B cell (primary cell): Measurements from ENCODE around the gene RASGRP2.
A peak's percentile ranks its signal among the peaks of the same experiment; 100 is the strongest.

Experiments used
- EZH2 ChIP-seq: IDR thresholded peaks from 2 replicates; pipeline ENCODE4 v1.6.1; 2012; ENCODE audit warnings: borderline replicate concordance, low read depth, mild to moderate bottlenecking, moderate library complexity, low read length; ENCODE audit not compliant: insufficient read depth, poor library complexity, severe bottlenecking
- TF ChIP-seq, protein P1 (sequence below): fragments of 200-600 bp; IDR thresholded peaks from one replicate; pipeline ENCODE4 v1.8.0; 2022; ENCODE audit warnings: antibody characterized with exemption, mild to moderate bottlenecking

DNA sequence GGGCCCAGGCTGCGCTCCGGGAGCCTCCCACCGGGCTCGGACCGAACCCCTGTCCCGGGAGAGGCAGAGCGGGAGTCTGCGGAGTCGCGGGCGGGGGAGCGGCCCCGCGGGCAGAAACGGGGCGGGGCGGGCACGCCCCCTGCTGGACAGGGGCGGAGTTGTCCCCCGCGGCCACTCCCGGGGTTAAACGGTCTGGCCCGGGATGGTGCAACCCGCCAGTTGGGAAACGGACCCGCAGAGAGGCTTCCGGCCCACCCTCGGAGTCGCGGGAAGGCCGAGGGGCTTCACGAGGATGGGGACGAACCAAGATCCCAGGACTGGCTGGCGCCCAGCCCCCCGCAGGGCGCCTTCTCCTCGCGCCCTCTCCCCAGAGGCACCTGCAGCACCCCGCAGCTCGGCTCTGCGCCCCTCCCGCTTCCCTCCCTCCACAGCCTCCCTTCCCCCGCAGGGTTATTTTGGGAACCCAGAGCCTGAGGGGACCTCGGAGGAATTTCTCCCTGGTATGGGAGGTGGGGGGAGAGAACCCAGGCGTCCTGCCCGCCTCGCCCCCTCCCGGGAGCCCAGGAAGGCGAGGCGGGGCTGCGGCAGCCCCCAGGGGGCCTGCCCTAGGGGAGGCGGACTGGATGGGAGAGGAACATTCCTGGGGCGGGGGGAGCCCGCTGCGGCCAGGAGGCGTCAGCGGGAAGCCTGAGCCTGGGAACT is 902 bp downstream of the RASGRP2 start:
- TF ChIP-seq, protein P1, sequence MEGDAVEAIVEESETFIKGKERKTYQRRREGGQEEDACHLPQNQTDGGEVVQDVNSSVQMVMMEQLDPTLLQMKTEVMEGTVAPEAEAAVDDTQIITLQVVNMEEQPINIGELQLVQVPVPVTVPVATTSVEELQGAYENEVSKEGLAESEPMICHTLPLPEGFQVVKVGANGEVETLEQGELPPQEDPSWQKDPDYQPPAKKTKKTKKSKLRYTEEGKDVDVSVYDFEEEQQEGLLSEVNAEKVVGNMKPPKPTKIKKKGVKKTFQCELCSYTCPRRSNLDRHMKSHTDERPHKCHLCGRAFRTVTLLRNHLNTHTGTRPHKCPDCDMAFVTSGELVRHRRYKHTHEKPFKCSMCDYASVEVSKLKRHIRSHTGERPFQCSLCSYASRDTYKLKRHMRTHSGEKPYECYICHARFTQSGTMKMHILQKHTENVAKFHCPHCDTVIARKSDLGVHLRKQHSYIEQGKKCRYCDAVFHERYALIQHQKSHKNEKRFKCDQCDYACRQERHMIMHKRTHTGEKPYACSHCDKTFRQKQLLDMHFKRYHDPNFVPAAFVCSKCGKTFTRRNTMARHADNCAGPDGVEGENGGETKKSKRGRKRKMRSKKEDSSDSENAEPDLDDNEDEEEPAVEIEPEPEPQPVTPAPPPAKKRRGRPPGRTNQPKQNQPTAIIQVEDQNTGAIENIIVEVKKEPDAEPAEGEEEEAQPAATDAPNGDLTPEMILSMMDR, result peak; percentile 86
- no peak for TF ChIP-seq EZH2
